HepG2 (cell line): Measurements from ENCODE around the gene TMEM223. TPM values are rescaled to one million over a fixed set of nuclear protein-coding genes. Genes with fewer than 3 reads are reported as not detected.

Experiments used
- BRD4 ChIP-seq: sonication (generic); formaldehyde crosslinking; IDR thresholded peaks from 2 replicates; pipeline ENCODE4 v1.4.0; 2020; ENCODE audit warnings: missing genetic modification reagents
- CBFB ChIP-seq: sonication (generic); formaldehyde crosslinking; IDR thresholded peaks from 2 replicates; pipeline ENCODE4 v1.4.0; 2020; ENCODE audit warnings: missing genetic modification reagents
- ELF4 ChIP-seq: sonication (generic); formaldehyde crosslinking; IDR thresholded peaks from 2 replicates; pipeline ENCODE4 v1.5.0; 2020; ENCODE audit warnings: missing genetic modification reagents, mild to moderate bottlenecking, moderate library complexity, borderline replicate concordance
- GMEB1 ChIP-seq: sonication (generic); formaldehyde crosslinking; IDR thresholded peaks from 2 replicates; pipeline ENCODE4 v1.5.1; 2020; ENCODE audit warnings: missing genetic modification reagents, mild to moderate bottlenecking, borderline replicate concordance
- MAFK ChIP-seq, 2 experiments: IDR thresholded peaks in 1 of 2; conservative IDR thresholded peaks in 1 of 2; 2 replicates each; pipeline ENCODE4 v1.6.1; 2011; ENCODE audit warnings: improper control_type of control experiment in 2 of 2, low read length in 2 of 2
- MZF1 ChIP-seq: sonication (generic); formaldehyde crosslinking; IDR thresholded peaks from 2 replicates; pipeline ENCODE4 v1.8.1; 2023; ENCODE audit warnings: mild to moderate bottlenecking, missing genetic modification reagents, borderline replicate concordance
- NCOA1 ChIP-seq: sonication (generic); formaldehyde crosslinking; IDR thresholded peaks from 2 replicates; pipeline ENCODE4 v1.9.0; 2021; ENCODE audit warnings: missing genetic modification reagents
- NFE2L1 ChIP-seq: sonication (generic); formaldehyde crosslinking; IDR thresholded peaks from 2 replicates; pipeline ENCODE4 v1.4.0; 2020; ENCODE audit warnings: missing genetic modification reagents, mild to moderate bottlenecking, borderline replicate concordance
- PCBP2 ChIP-seq: fragments of 200-400 bp; formaldehyde crosslinking; optimal IDR thresholded peaks from 2 replicates; pipeline ENCODE3; 2018; ENCODE audit warnings: low read length, low read depth; ENCODE audit not compliant: poor library complexity, severe bottlenecking
- POGZ ChIP-seq: sonication (generic); formaldehyde crosslinking; IDR thresholded peaks from 2 replicates; pipeline ENCODE4 v1.4.0; 2020; ENCODE audit warnings: mild to moderate bottlenecking, missing genetic modification reagents
- THAP8 ChIP-seq: sonication (generic); formaldehyde crosslinking; IDR thresholded peaks from 2 replicates; pipeline ENCODE4 v1.5.1; 2020; ENCODE audit warnings: missing genetic modification reagents, mild to moderate bottlenecking, borderline replicate concordance
- UBTF ChIP-seq: sonication (generic); formaldehyde crosslinking; IDR thresholded peaks from 2 replicates; pipeline ENCODE4 v1.4.0; 2020; ENCODE audit warnings: mild to moderate bottlenecking, missing genetic modification reagents
- ZBTB2 ChIP-seq: sonication (generic); formaldehyde crosslinking; IDR thresholded peaks from 2 replicates; pipeline ENCODE4 v1.8.0; 2022; ENCODE audit warnings: low read depth, missing genetic modification reagents
- ZNF138 ChIP-seq: sonication (generic); formaldehyde crosslinking; IDR thresholded peaks from 2 replicates; pipeline ENCODE4 v1.5.0; 2020; ENCODE audit warnings: mild to moderate bottlenecking, low read depth, missing genetic modification reagents
- ZNF468 ChIP-seq: sonication (generic); formaldehyde crosslinking; IDR thresholded peaks from 2 replicates; pipeline ENCODE4 v1.8.0; 2022; ENCODE audit warnings: mild to moderate bottlenecking, moderate library complexity, missing genetic modification reagents
- ZNF558 ChIP-seq: sonication (generic); formaldehyde crosslinking; IDR thresholded peaks from 2 replicates; pipeline ENCODE4 v1.9.0; 2022; ENCODE audit warnings: mild to moderate bottlenecking, missing genetic modification reagents, borderline replicate concordance
- ZNF598 ChIP-seq: sonication (generic); formaldehyde crosslinking; IDR thresholded peaks from 2 replicates; pipeline ENCODE4 v1.5.1; 2020; ENCODE audit warnings: mild to moderate bottlenecking, missing genetic modification reagents, borderline replicate concordance
- ZNF782 ChIP-seq: sonication (generic); formaldehyde crosslinking; IDR thresholded peaks from 2 replicates; pipeline ENCODE4 v1.4.0; 2020; ENCODE audit warnings: missing genetic modification reagents, mild to moderate bottlenecking, borderline replicate concordance
- ZXDC ChIP-seq: sonication (generic); formaldehyde crosslinking; IDR thresholded peaks from 2 replicates; pipeline ENCODE4 v1.5.0; 2020; ENCODE audit warnings: mild to moderate bottlenecking, missing genetic modification reagents
- polyA plus RNA-seq, 8 experiments: library from polyadenylated mRNA; depleted of rRNA in 3 of 8; stranded (reverse) in 7 of 8; unstranded in 1 of 8; fragments of >200 nt; fragmentation: Illumina TruSeq in 4 of 8; extraction: Trizol in 4 of 8; gene quantifications; 2 replicates each; pipeline versions ENCODE4 v1.2.1 to v1.2.3, GENCODE V29; 2011 to 2016; ENCODE audit warnings: low read depth in 4 of 8, missing spikeins in 1 of 8, mixed read lengths in 1 of 8; ENCODE audit not compliant: insufficient read depth in 1 of 8
- total RNA-seq, 5 experiments: library from RNA; depleted of rRNA; stranded (reverse); fragments of >200 nt; fragmentation: Illumina TruSeq; extraction: Trizol; gene quantifications; 2 replicates each; pipeline ENCODE4 v1.2.3, GENCODE V29; 2016; ENCODE audit warnings: low read depth in 1 of 5

TMEM223 gene
- total and polyA plus RNA-seq, 2 of the 13 experiments (the other 11 are each of a cell fraction or from before 2014, with no cell fraction given): 19.5 to 24.9 TPM

GRCh38 chr11:62791501-62792201, at the start of gene TMEM223 (continued):
- TF ChIP-seq ZBTB2 (CRISPR knock-in tag) (no peak), ZNF782 (0 out of 2 replicates have a peak, but pooled peaks have one; percentile 43), ZNF468 (0 out of 2 replicates have a peak, but pooled peaks have one; percentile 69), ZNF558 (peak; percentile 65; the same call in 1 of the 2 replicates), ELF4 (peak; percentile 89), GMEB1 (CRISPR knock-in tag) (peak; percentile 79; the same call in 1 of the 2 replicates), MAFK (conservative IDR thresholded peaks at IDR 0.05 in 1 of 2, IDR thresholded peaks at IDR 0.05 in 1 of 2; ENCODE audit: low read length in 2 of 2) (no peak), UBTF (CRISPR knock-in tag) (peak; percentile 87), ZNF138 (CRISPR knock-in tag) (peak; percentile 81; the same call in 1 of the 2 replicates), THAP8 (CRISPR knock-in tag) (0 out of 2 replicates have a peak, but pooled peaks have one; percentile 86), NCOA1 (CRISPR knock-in tag) (peak; percentile 82), CBFB (CRISPR knock-in tag) (peak; percentile 78), ZNF598 (CRISPR knock-in tag) (peak; percentile 92; the same call in 1 of the 2 replicates), NFE2L1 (CRISPR knock-in tag) (peak; percentile 47; the same call in 1 of the 2 replicates), ZXDC (CRISPR knock-in tag) (peak; percentile 92; the same call in 1 of the 2 replicates), MZF1 (CRISPR knock-in tag) (0 out of 2 replicates have a peak, but pooled peaks have one; percentile 58), BRD4 (CRISPR knock-in tag) (0 out of 2 replicates have a peak, but pooled peaks have one; percentile 61), PCBP2 (no peak), POGZ (peak; percentile 43; the same call in 1 of the 2 replicates)
